HEK293 (cell line): ENCODE data around the gene LRRC8E.

Source experiments
- CTCF ChIA-PET: fragments of 350-600 bp; formaldehyde crosslinking; extraction: SDS; loops from one replicate; lab custom pipeline; 2021; ENCODE audit warnings: antibody characterized with exemption; lab: Yijun Ruan, JAX
- POLR2A ChIA-PET: fragments of 300-600 bp; formaldehyde crosslinking; extraction: SDS; loops from one replicate; lab custom pipeline; 2020; ENCODE audit warnings: antibody characterized with exemption, inconsistent platforms; lab: Yijun Ruan, JAX
- H3K27ac ChIP-seq: fragments of 200-500 bp; sonication (Bioruptor generic); 2 replicates; pipeline ENCODE4 v1.5.1; 2014; ENCODE audit warnings: low read depth, low read length, control low read depth, inconsistent platforms; ENCODE audit errors: extremely low read depth
- H3K36me3 ChIP-seq, 2 experiments: fragments of 200-500 bp in 1 of 2; sonication (Bioruptor generic) in 1 of 2; 1 replicate in 1 of 2; 2 replicates in 1 of 2; pipeline ENCODE4 v1.5.1; 2014 to 2017; ENCODE audit warnings: inconsistent platforms in 2 of 2, low read length in 2 of 2; ENCODE audit not compliant: control insufficient read depth in 2 of 2, insufficient read depth in 1 of 2
- H3K4me1 ChIP-seq: fragments of 200-500 bp; sonication (Bioruptor generic); 2 replicates; pipeline ENCODE4 v1.5.1; 2014; ENCODE audit warnings: mild to moderate bottlenecking, low read length, inconsistent platforms; ENCODE audit not compliant: control insufficient read depth, insufficient read depth
- H3K4me3 ChIP-seq: 2 replicates; pipeline ENCODE4 v1.5.1; 2011; ENCODE audit warnings: low read depth, mild to moderate bottlenecking, control low read depth, low read length, moderate library complexity
- H3K9me3 ChIP-seq: fragments of 200-500 bp; sonication (Bioruptor generic); 2 replicates; pipeline ENCODE4 v1.5.1; 2014; ENCODE audit warnings: low read depth, low read length, inconsistent platforms; ENCODE audit not compliant: control insufficient read depth, insufficient read depth
- KLF9 ChIP-seq: fragments of 450-650 bp; formaldehyde crosslinking; IDR thresholded peaks from 2 replicates; pipeline ENCODE4 v1.5.1; 2016; ENCODE audit warnings: missing biosample characterization, missing genetic modification characterization, low read depth
- MZF1 ChIP-seq: fragments of 450-650 bp; formaldehyde crosslinking; IDR thresholded peaks from 2 replicates; pipeline ENCODE4 v1.5.1; 2017; ENCODE audit warnings: missing biosample characterization, missing genetic modification characterization, borderline replicate concordance
- PRDM1 ChIP-seq: fragments of 450-650 bp; formaldehyde crosslinking; IDR thresholded peaks from 2 replicates; pipeline ENCODE4; 2016; ENCODE audit warnings: missing biosample characterization, missing genetic modification characterization
- ZBTB20 ChIP-seq: fragments of 450-650 bp; formaldehyde crosslinking; IDR thresholded peaks from 2 replicates; pipeline ENCODE4 v1.5.1; 2016; ENCODE audit warnings: missing biosample characterization, missing genetic modification characterization
- ZIC2 ChIP-seq: fragments of 450-650 bp; formaldehyde crosslinking; IDR thresholded peaks from 2 replicates; pipeline ENCODE4 v1.5.1; 2016; ENCODE audit warnings: missing biosample characterization, missing genetic modification characterization
- ZNF140 ChIP-seq: fragments of 450-650 bp; formaldehyde crosslinking; IDR thresholded peaks from 2 replicates; pipeline ENCODE4 v1.5.1; 2016; ENCODE audit warnings: missing biosample characterization, missing genetic modification characterization
- ZNF214 ChIP-seq: fragments of 450-650 bp; formaldehyde crosslinking; IDR thresholded peaks from 2 replicates; pipeline ENCODE4 v1.5.1; 2017; ENCODE audit warnings: missing biosample characterization, mild to moderate bottlenecking, missing genetic modification characterization, borderline replicate concordance
- ZNF324 ChIP-seq: fragments of 450-650 bp; formaldehyde crosslinking; IDR thresholded peaks from 2 replicates; pipeline ENCODE4 v1.5.1; 2016; ENCODE audit warnings: missing biosample characterization, missing genetic modification characterization
- ZNF341 ChIP-seq: fragments of 450-650 bp; formaldehyde crosslinking; IDR thresholded peaks from 2 replicates; pipeline ENCODE4; 2016; ENCODE audit warnings: low read depth, missing biosample characterization, missing genetic modification characterization
- ZNF37A ChIP-seq: fragments of 450-650 bp; IDR thresholded peaks from 2 replicates; pipeline ENCODE4 v1.5.1; 2018; ENCODE audit warnings: missing biosample characterization, missing genetic modification characterization
- ZNF548 ChIP-seq: fragments of 450-650 bp; formaldehyde crosslinking; IDR thresholded peaks from 2 replicates; pipeline ENCODE4 v1.5.1; 2016; ENCODE audit warnings: missing biosample characterization, missing genetic modification characterization
- ZNF621 ChIP-seq: fragments of 450-650 bp; formaldehyde crosslinking; IDR thresholded peaks from 2 replicates; pipeline ENCODE4 v1.5.1; 2017; ENCODE audit warnings: missing biosample characterization, missing genetic modification characterization
- ZXDB ChIP-seq: fragments of 450-650 bp; formaldehyde crosslinking; IDR thresholded peaks from 2 replicates; pipeline ENCODE4 v1.5.1; 2016; ENCODE audit warnings: missing biosample characterization, missing genetic modification characterization
- TF ChIP-seq, protein P1 (sequence below): fragments of 450-650 bp; formaldehyde crosslinking; IDR thresholded peaks from 2 replicates; pipeline ENCODE4 v1.5.1; 2016; ENCODE audit warnings: missing biosample characterization, missing genetic modification characterization
- TF ChIP-seq, protein P2 (sequence below): fragments of 450-650 bp; formaldehyde crosslinking; IDR thresholded peaks from 2 replicates; pipeline ENCODE4 v1.5.1; 2016; ENCODE audit warnings: missing biosample characterization, missing genetic modification characterization
- TF ChIP-seq, protein P3 (sequence below): fragments of 450-650 bp; IDR thresholded peaks from 2 replicates; pipeline ENCODE4 v1.5.1; 2018; ENCODE audit warnings: missing biosample characterization, mild to moderate bottlenecking, missing genetic modification characterization
- TF ChIP-seq, protein P4 (sequence below): fragments of 450-650 bp; formaldehyde crosslinking; IDR thresholded peaks from 2 replicates; pipeline ENCODE4 v1.5.1; 2016; ENCODE audit warnings: missing biosample characterization, missing genetic modification characterization
- TF ChIP-seq, protein P5 (sequence below): fragments of 450-650 bp; formaldehyde crosslinking; IDR thresholded peaks from 2 replicates; pipeline ENCODE4 v1.5.1; 2017; ENCODE audit warnings: missing biosample characterization, missing genetic modification characterization
- TF ChIP-seq, protein P6 (sequence below): fragments of 450-650 bp; formaldehyde crosslinking; conservative IDR thresholded peaks from 2 replicates; pipeline ENCODE4 v1.5.1; 2016; ENCODE audit warnings: low read depth, missing biosample characterization, missing genetic modification characterization

Gene LRRC8E

DNA sequence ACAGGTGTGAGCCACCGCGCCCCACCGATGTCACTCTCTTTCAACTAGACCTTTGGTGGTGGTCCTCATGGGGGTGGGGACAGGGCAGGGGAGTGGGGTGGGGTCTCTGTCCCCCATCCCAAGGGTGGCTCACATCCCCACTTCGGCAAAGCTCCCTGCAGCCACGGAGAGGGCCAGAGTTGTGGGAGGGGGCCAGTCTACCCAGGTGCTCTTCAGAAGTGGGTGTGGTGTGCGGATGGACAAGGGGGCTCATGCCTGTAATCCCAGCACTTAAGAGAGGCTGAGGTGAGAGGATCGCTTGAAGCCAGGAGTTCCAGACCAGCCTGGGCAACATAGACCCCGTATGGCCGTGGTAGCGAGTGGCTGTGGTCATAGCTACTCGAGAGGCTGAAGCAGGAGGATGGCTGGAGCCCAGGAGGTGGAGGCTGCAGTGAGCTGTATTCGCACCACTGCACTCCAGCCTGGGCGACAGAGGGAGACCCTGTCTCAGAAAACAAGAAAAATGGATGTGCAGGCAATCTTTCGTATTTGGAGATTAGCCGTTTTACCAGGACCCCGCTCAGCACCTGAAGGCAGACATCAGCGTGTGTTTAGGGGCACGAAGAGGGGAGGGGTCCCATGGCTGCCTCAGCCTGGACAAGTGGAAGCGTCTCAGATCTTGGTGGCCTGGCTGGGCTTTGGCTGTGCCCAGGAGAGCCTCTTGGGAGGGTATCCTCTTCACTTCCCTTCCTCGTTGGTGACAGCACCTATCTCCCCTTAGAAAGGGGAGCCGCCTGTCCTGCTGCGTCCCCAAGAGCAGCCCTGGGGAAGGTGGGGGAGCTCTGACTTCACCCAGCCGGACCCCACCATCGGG, 27.2 kb downstream of the LRRC8E start:
- ChIA-PET CTCF (interaction anchor here (0.7 to 1.2 kb wide), 5 partner anchors 12 to 164 kb away, joined by 3 to 5 read pairs (median 3); partner anchors contain the start of gene MAP2K7), POLR2A (interaction anchor here (0.5 to 1.8 kb wide), 6 partner anchors 9 to 47 kb away, joined by 3 to 12 read pairs (median 6); partner anchors contain the start of genes LRRC8E, MAP2K7 and TIMM44)
- Histone ChIP-seq H3K9me3 (no peaks in the 10 kb centered on the region), H3K27ac (no peak overlapping the region), H3K4me1 (no peaks in the 10 kb centered on the region; the same call in 1 of the 2 replicates), H3K36me3 (peaks cover 0 to 20% of the 10 kb centered on the region in 2 experiments; a peak in 2 of 3 replicates), H3K4me3 (no peak overlapping the region; the same call in 1 of the 2 replicates)
- TF ChIP-seq PRDM1 (tag by site-specific recombination) (no peak), ZBTB20 (tag by site-specific recombination) (0 out of 2 replicates have a peak, but pooled peaks have one; percentile 24), KLF9 (tag by site-specific recombination) (peak; percentile 52; the same call in 1 of the 2 replicates), ZNF621 (no peak), ZNF548 (tag by site-specific recombination) (peak; percentile 65; the same call in 1 of the 2 replicates)
- TF ChIP-seq, protein P1, sequence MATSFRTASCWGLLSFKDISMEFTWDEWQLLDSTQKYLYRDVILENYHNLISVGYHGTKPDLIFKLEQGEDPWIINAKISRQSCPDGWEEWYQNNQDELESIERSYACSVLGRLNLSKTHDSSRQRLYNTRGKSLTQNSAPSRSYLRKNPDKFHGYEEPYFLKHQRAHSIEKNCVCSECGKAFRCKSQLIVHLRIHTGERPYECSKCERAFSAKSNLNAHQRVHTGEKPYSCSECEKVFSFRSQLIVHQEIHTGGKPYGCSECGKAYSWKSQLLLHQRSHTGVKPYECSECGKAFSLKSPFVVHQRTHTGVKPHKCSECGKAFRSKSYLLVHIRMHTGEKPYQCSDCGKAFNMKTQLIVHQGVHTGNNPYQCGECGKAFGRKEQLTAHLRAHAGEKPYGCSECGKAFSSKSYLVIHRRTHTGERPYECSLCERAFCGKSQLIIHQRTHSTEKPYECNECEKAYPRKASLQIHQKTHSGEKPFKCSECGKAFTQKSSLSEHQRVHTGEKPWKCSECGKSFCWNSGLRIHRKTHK (tag by site-specific recombination): no peak

DNA sequence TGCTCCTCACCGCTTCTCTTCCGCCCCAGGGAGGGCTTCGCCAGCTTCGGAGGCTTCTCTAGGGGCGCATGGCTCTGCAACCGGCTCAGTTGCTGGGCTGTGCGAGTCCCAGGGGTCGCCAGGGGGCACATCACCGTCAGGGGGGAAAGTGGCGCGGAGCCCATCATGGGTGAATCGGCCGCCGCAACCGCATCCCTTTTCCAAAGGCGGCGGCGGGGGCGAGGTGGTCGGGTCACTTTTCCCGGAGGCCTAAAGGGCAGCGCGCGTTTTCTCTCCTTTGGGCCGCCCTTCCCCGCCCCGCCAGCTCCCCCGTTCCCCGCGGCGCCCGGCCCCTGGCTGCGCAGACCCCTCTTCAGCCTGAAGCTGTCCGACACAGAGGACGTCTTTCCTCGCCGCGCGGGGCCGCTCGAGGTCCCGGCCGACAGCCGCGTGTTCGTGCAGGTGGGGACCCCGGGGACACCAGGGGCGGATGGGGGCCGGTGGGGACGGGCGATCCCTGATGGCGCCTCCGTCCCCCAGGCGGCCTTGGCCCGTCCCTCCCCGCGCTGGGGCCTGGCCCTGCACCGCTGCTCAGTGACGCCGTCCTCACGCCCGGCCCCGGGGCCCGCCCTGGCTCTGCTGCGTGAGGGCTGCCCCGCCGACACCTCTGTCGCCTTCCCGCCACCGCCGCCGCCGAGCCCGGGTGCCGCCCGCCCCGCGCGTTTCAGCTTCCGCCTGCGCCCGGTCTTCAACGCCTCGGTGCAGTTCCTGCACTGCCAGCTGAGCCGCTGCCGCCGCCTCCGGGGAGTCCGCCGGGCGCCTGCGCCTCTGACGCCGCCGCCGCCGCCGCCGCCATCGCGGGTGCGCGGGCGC, 28.0 kb downstream of the LRRC8E start:
- Histone ChIP-seq H3K36me3 (peaks cover 0 to 13% of the 10 kb centered on the region in 2 experiments; a peak in 2 of 3 replicates), H3K4me3 (peak overlapping the region; percentile 11), H3K9me3 (no peaks in the 10 kb centered on the region), H3K4me1 (peaks cover 3% of the 10 kb centered on the region; the same call in 1 of the 2 replicates), H3K27ac (no peak overlapping the region)
- POLR2A ChIA-PET: interaction anchor here (0.9 to 1.8 kb wide), 5 partner anchors 9 to 47 kb away, joined by 3 to 12 read pairs (median 8); partner anchors contain the start of genes LRRC8E, MAP2K7 and TIMM44
- CTCF ChIA-PET: interaction anchor here (0.5 to 2.5 kb wide), 9 partner anchors 10 to 253 kb away, joined by 3 to 21 read pairs (median 3); partner anchors contain the start of genes CTXN1 and MAP2K7
- no peak for TF ChIP-seq MZF1 (tag by site-specific recombination)
- TF ChIP-seq ZIC2 (tag by site-specific recombination): no peak
- TF ChIP-seq, protein P2, sequence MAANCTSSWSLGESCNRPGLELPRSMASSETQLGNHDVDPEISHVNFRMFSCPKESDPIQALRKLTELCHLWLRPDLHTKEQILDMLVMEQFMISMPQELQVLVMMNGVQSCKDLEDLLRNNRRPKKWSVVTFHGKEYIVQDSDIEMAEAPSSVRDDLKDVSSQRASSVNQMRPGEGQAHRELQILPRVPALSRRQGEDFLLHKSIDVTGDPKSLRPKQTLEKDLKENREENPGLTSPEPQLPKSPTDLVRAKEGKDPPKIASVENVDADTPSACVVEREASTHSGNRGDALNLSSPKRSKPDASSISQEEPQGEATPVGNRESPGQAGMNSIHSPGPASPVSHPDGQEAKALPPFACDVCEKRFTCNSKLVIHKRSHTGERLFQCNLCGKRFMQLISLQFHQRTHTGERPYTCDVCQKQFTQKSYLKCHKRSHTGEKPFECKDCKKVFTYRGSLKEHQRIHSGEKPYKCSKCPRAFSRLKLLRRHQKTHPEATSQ (tag by site-specific recombination): no peak
- TF ChIP-seq, protein P3, sequence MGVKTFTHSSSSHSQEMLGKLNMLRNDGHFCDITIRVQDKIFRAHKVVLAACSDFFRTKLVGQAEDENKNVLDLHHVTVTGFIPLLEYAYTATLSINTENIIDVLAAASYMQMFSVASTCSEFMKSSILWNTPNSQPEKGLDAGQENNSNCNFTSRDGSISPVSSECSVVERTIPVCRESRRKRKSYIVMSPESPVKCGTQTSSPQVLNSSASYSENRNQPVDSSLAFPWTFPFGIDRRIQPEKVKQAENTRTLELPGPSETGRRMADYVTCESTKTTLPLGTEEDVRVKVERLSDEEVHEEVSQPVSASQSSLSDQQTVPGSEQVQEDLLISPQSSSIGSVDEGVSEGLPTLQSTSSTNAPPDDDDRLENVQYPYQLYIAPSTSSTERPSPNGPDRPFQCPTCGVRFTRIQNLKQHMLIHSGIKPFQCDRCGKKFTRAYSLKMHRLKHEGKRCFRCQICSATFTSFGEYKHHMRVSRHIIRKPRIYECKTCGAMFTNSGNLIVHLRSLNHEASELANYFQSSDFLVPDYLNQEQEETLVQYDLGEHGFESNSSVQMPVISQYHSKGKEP (tag by site-specific recombination): peak; percentile 98
- TF ChIP-seq ZNF214 (tag by site-specific recombination): no peak
- TF ChIP-seq, protein P4, sequence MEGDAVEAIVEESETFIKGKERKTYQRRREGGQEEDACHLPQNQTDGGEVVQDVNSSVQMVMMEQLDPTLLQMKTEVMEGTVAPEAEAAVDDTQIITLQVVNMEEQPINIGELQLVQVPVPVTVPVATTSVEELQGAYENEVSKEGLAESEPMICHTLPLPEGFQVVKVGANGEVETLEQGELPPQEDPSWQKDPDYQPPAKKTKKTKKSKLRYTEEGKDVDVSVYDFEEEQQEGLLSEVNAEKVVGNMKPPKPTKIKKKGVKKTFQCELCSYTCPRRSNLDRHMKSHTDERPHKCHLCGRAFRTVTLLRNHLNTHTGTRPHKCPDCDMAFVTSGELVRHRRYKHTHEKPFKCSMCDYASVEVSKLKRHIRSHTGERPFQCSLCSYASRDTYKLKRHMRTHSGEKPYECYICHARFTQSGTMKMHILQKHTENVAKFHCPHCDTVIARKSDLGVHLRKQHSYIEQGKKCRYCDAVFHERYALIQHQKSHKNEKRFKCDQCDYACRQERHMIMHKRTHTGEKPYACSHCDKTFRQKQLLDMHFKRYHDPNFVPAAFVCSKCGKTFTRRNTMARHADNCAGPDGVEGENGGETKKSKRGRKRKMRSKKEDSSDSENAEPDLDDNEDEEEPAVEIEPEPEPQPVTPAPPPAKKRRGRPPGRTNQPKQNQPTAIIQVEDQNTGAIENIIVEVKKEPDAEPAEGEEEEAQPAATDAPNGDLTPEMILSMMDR: 0 out of 2 replicates have a peak, but pooled peaks have one; percentile 21
- 0 out of 2 replicates have a peak, but pooled peaks have one; percentile 20 for TF ChIP-seq ZNF341 (tag by site-specific recombination)
- no peak for TF ChIP-seq PRDM1 (tag by site-specific recombination)
- TF ChIP-seq, protein P5, sequence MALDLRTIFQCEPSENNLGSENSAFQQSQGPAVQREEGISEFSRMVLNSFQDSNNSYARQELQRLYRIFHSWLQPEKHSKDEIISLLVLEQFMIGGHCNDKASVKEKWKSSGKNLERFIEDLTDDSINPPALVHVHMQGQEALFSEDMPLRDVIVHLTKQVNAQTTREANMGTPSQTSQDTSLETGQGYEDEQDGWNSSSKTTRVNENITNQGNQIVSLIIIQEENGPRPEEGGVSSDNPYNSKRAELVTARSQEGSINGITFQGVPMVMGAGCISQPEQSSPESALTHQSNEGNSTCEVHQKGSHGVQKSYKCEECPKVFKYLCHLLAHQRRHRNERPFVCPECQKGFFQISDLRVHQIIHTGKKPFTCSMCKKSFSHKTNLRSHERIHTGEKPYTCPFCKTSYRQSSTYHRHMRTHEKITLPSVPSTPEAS (tag by site-specific recombination): no peak
- TF ChIP-seq, protein P6, sequence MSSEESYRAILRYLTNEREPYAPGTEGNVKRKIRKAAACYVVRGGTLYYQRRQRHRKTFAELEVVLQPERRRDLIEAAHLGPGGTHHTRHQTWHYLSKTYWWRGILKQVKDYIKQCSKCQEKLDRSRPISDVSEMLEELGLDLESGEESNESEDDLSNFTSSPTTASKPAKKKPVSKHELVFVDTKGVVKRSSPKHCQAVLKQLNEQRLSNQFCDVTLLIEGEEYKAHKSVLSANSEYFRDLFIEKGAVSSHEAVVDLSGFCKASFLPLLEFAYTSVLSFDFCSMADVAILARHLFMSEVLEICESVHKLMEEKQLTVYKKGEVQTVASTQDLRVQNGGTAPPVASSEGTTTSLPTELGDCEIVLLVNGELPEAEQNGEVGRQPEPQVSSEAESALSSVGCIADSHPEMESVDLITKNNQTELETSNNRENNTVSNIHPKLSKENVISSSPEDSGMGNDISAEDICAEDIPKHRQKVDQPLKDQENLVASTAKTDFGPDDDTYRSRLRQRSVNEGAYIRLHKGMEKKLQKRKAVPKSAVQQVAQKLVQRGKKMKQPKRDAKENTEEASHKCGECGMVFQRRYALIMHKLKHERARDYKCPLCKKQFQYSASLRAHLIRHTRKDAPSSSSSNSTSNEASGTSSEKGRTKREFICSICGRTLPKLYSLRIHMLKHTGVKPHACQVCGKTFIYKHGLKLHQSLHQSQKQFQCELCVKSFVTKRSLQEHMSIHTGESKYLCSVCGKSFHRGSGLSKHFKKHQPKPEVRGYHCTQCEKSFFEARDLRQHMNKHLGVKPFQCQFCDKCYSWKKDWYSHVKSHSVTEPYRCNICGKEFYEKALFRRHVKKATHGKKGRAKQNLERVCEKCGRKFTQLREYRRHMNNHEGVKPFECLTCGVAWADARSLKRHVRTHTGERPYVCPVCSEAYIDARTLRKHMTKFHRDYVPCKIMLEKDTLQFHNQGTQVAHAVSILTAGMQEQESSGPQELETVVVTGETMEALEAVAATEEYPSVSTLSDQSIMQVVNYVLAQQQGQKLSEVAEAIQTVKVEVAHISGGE (tag by site-specific recombination): no peak
- no peak for TF ChIP-seq ZNF140
- no peak for TF ChIP-seq ZNF37A
- no peak for TF ChIP-seq ZNF324 (tag by site-specific recombination)
- TF ChIP-seq ZXDB (tag by site-specific recombination): no peak
